BJ (cell line): Measurements from ENCODE around the gene RNF181. TPM values are rescaled to one million over a fixed set of nuclear protein-coding genes. Genes with fewer than 3 reads are reported as not detected.
A peak's percentile ranks its signal among the peaks of the same experiment; 100 is the strongest.

ENCODE experiments used
- CTCF ChIA-PET: fragments of 350-600 bp; formaldehyde crosslinking; extraction: SDS; loops from one replicate; lab custom pipeline; 2021; ENCODE audit warnings: antibody characterized with exemption, inconsistent platforms; lab: Yijun Ruan, JAX
- POLR2A ChIA-PET: fragments of 300-600 bp; sonication (Branson Sonifier 250); formaldehyde crosslinking; extraction: SDS; loops from one replicate; lab custom pipeline; 2021; ENCODE audit warnings: antibody characterized with exemption; lab: Charles Lee
- DNase-seq: peaks from one replicate; pipeline ENCODE4 v3.0.0-alpha.2; 2011; ENCODE audit warnings: low read depth
- H3K27me3 ChIP-seq: 2 replicates; pipeline ENCODE4 v1.6.0; 2011; ENCODE audit warnings: low read length; ENCODE audit not compliant: control insufficient read depth, insufficient read depth
- H3K36me3 ChIP-seq: 2 replicates; pipeline ENCODE4 v1.5.1; 2011; ENCODE audit warnings: low read length; ENCODE audit not compliant: control insufficient read depth, insufficient read depth
- H3K4me3 ChIP-seq: 2 replicates; pipeline ENCODE4 v1.5.1; 2011; ENCODE audit warnings: low read depth, mild to moderate bottlenecking, control low read depth, low read length
- polyA minus RNA-seq: library from RNA; depleted of rRNA, polyadenylated mRNA; stranded (reverse); fragments of >200 nt; gene quantifications from 2 replicates; pipeline ENCODE4 v1.2.3, GENCODE V29; 2011; rRNA and poly(A)+ RNA removed
- polyA plus RNA-seq: library from polyadenylated mRNA; depleted of rRNA; stranded (reverse); fragments of >200 nt; gene quantifications from 2 replicates; pipeline ENCODE4 v1.2.3, GENCODE V29; 2011; rRNA removed
- TF ChIP-seq, protein P1 (sequence below): IDR thresholded peaks from 2 replicates; pipeline ENCODE4 v1.5.1; 2011; ENCODE audit warnings: low read depth, mild to moderate bottlenecking, control low read depth, inconsistent platforms, low read length, moderate library complexity; ENCODE audit not compliant: insufficient read depth

RNF181 gene, protein sequence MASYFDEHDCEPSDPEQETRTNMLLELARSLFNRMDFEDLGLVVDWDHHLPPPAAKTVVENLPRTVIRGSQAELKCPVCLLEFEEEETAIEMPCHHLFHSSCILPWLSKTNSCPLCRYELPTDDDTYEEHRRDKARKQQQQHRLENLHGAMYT
- 376 and 394 TPM in 2 replicates for polyA plus RNA-seq
- polyA minus RNA-seq: 67.9 and 142 TPM in 2 replicates

- ChIA-PET POLR2A (interaction anchor here (0.6 to 1.6 kb wide), 3 partner anchors 9 to 130 kb away, joined by 3 to 11 read pairs (median 8); no protein-coding TSS in a partner anchor), CTCF (interaction anchor here (0.8 to 1.7 kb wide), 3 partner anchors 10 to 58 kb away, joined by 3 to 8 read pairs (median 4); no protein-coding TSS in a partner anchor)
Measured at GRCh38 chr2:85595301-85596025, at the start of gene RNF181. Gene RNF181 (plus strand): TSS chr2:85595745. CDS start chr2:85595764, 19 bp downstream.

GRCh38 chr2:85545780-85546240 lies 49.7 kb upstream of the RNF181 start:
- Histone ChIP-seq H3K4me3 (no peak overlapping the region), H3K27me3 (no peaks in the 10 kb centered on the region), H3K36me3 (peaks cover 14% of the 10 kb centered on the region)
- ChIA-PET POLR2A (no interaction called here), CTCF (interaction anchor here (19.5 kb wide), 1 partner anchor 119 kb away, joined by 460 read pairs; the partner anchor contains the start of gene SH2D6)
- no peak for DNase-seq
- TF ChIP-seq, protein P1, sequence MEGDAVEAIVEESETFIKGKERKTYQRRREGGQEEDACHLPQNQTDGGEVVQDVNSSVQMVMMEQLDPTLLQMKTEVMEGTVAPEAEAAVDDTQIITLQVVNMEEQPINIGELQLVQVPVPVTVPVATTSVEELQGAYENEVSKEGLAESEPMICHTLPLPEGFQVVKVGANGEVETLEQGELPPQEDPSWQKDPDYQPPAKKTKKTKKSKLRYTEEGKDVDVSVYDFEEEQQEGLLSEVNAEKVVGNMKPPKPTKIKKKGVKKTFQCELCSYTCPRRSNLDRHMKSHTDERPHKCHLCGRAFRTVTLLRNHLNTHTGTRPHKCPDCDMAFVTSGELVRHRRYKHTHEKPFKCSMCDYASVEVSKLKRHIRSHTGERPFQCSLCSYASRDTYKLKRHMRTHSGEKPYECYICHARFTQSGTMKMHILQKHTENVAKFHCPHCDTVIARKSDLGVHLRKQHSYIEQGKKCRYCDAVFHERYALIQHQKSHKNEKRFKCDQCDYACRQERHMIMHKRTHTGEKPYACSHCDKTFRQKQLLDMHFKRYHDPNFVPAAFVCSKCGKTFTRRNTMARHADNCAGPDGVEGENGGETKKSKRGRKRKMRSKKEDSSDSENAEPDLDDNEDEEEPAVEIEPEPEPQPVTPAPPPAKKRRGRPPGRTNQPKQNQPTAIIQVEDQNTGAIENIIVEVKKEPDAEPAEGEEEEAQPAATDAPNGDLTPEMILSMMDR: no peak

More at GRCh38 chr2:85595301-85596025, at the start of gene RNF181:
- peak; percentile 97 for DNase-seq
- peaks cover 18% of the 10 kb centered on the region for H3K36me3 ChIP-seq
- H3K27me3 ChIP-seq: no peaks in the 10 kb centered on the region
- TF ChIP-seq, protein P1: no peak
- H3K4me3 ChIP-seq: peak within 1 kb of the TSS; percentile 95

DNA sequence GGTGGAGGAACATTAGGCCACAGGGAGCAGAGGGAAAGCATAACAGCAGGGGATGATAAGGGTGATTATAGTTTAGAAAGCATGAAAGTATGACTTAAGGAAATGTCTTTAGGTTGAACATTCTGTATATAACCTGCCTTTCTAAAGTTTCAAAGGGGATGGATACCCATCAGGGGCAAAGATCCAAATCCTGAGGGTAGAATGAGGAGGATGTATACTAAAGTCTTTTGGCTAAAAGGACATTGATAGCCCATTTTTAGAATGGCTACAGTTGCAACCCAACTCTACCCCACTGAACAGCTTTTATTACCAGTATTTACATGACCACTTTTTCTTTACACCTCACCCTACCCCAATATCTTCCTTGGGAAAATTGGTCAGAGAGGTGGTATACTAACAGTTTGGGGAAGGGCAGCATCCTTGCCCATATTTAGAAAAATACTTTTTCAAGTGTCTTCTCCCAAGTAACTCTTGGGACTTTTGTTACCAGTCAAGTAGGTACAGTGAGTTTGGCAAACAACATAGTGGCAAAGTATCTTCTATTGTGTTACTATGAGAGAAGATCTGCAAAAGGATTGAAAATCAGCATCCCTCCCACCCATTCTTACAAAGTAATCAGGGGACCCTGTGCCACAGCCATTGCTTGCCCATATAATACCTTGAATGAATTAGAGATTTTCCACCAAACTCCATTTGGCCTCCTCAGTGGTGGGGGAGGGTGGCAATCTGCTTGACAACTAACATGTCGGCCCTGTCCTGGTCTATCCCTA lies 48.3 kb upstream of the RNF181 start:
- H3K36me3 ChIP-seq: peaks cover 17% of the 10 kb centered on the region
- no peak overlapping the region for H3K4me3 ChIP-seq
- CTCF ChIA-PET: interaction anchor here (19.5 kb wide), 1 partner anchor 121 kb away, joined by 460 read pairs; the partner anchor contains the start of gene SH2D6
- POLR2A ChIA-PET: no interaction called here
- no peak for DNase-seq
- H3K27me3 ChIP-seq: no peaks in the 10 kb centered on the region
- TF ChIP-seq, protein P1: no peak

- Histone ChIP-seq H3K36me3 (peaks cover 19% of the 10 kb centered on the region), H3K27me3 (no peaks in the 10 kb centered on the region), H3K4me3 (no peak overlapping the region)
- TF ChIP-seq, protein P1: no peak
- CTCF ChIA-PET: interaction anchor here (6.8 to 19.5 kb wide), 2 partner anchors 8 to 121 kb away, joined by 77 to 460 read pairs; partner anchors contain the start of genes MAT2A and SH2D6
- POLR2A ChIA-PET: interaction anchor here (1.1 kb wide), 1 partner anchor 8 kb away, joined by 4 read pairs; no protein-coding TSS in a partner anchor
- DNase-seq: no peak
Measured at GRCh38 chr2:85547859-85548607, 47.5 kb upstream of the RNF181 start.
